PC-9 (cell line): Measurements from ENCODE around the gene DPYSL4. TPM values are rescaled to one million over a fixed set of nuclear protein-coding genes. Genes with fewer than 3 reads are reported as not detected.

Source experiments
- BruUV-seq: library from RNA; stranded (reverse); fragments of 400-500 nt; replicated peaks from 2 replicates; lab custom pipeline; 2021; lab: Mats Ljungman, UMichigan
- CTCF ChIA-PET: fragments of 300-600 bp; sonication (Branson Sonifier 250); formaldehyde crosslinking; loops from one replicate; lab custom pipeline; 2022; ENCODE audit warnings: antibody characterized with exemption; lab: Charles Lee
- POLR2A ChIA-PET: fragments of 300-600 bp; sonication (Branson Sonifier 250); formaldehyde crosslinking; loops from one replicate; lab custom pipeline; 2022; ENCODE audit warnings: antibody characterized with exemption; ENCODE audit not compliant: unreplicated experiment; lab: Charles Lee
- DNase-seq, 2 experiments: peaks; one replicate each; pipeline versions ENCODE4 v3.0.0 to v3.0.0-alpha.2; 2015 to 2022; ENCODE audit warnings: mixed read lengths in 1 of 2
- H2AFZ ChIP-seq: fragments of 200-600 bp; sonication (generic); 2 replicates; pipeline ENCODE4 v1.8.1; 2017; ENCODE audit warnings: antibody characterized with exemption
- H3F3A ChIP-seq: fragments of 200-600 bp; sonication (generic); 2 replicates; pipeline ENCODE4 v1.8.1; 2017; ENCODE audit warnings: antibody characterized with exemption, mild to moderate bottlenecking, low read depth; ENCODE audit not compliant: insufficient read depth
- H3K27ac ChIP-seq: fragments of 200-600 bp; sonication (generic); 2 replicates; pipeline ENCODE4 v1.6.1; 2016; ENCODE audit warnings: mixed run types
- H3K27me3 ChIP-seq: fragments of 200-600 bp; sonication (generic); 2 replicates; pipeline ENCODE4 v1.6.1; 2016; ENCODE audit warnings: low read depth, mixed run types; ENCODE audit not compliant: insufficient read depth
- H3K36me3 ChIP-seq: fragments of 200-600 bp; sonication (generic); 2 replicates; pipeline ENCODE4 v1.6.1; 2016; ENCODE audit warnings: low read depth, mixed run types
- H3K4me1 ChIP-seq: fragments of 200-600 bp; sonication (generic); replicated peaks from 2 replicates; pipeline ENCODE4 v1.6.1; 2016; ENCODE audit warnings: mixed run types; ENCODE audit not compliant: insufficient read depth
- H3K4me2 ChIP-seq: fragments of 200-600 bp; sonication (generic); 2 replicates; pipeline ENCODE4 v1.6.1; 2017; ENCODE audit warnings: mixed run types
- H3K4me3 ChIP-seq: fragments of 200-600 bp; sonication (generic); 2 replicates; pipeline ENCODE4 v1.6.1; 2016; ENCODE audit warnings: mixed run types
- H3K79me2 ChIP-seq: fragments of 200-600 bp; sonication (generic); 2 replicates; pipeline ENCODE4 v1.6.1; 2017; ENCODE audit warnings: low read depth, mixed run types
- H3K9me2 ChIP-seq: fragments of 200-600 bp; sonication (generic); 2 replicates; pipeline ENCODE4 v1.8.1; 2017; ENCODE audit warnings: mild to moderate bottlenecking; ENCODE audit not compliant: insufficient read depth
- H3K9me3 ChIP-seq: fragments of 200-600 bp; sonication (generic); 2 replicates; pipeline ENCODE4 v1.8.1; 2016; ENCODE audit warnings: low read depth; ENCODE audit not compliant: insufficient read depth
- H4K20me1 ChIP-seq: fragments of 200-600 bp; sonication (generic); 2 replicates; pipeline ENCODE4 v1.8.1; 2017; ENCODE audit not compliant: insufficient read depth
- EZH2 ChIP-seq: fragments of 200-600 bp; sonication (generic); IDR thresholded peaks from 2 replicates; pipeline ENCODE4 v1.8.0; 2017; ENCODE audit warnings: antibody characterized with exemption, low read depth
- intact Hi-C: fragments of 100-400 bp; cut with micrococcal nuclease; formaldehyde crosslinking; loops from one replicate; pipeline ENCODE4 v1.10.0; 2022; ENCODE audit not compliant: unreplicated experiment
- total RNA-seq: library from RNA; stranded (reverse); gene quantifications from 2 replicates; pipeline ENCODE4 v1.2.3, GENCODE V29; 2021
- TF ChIP-seq, protein P1 (sequence below): fragments of 200-600 bp; sonication (generic); conservative IDR thresholded peaks from 2 replicates; pipeline ENCODE4 v1.6.1; 2017; ENCODE audit warnings: mixed run types, antibody characterized with exemption, mild to moderate bottlenecking, moderate library complexity

Gene DPYSL4
- total RNA-seq, 1 experiment from 2014 or later, result 4.8 TPM

DNA sequence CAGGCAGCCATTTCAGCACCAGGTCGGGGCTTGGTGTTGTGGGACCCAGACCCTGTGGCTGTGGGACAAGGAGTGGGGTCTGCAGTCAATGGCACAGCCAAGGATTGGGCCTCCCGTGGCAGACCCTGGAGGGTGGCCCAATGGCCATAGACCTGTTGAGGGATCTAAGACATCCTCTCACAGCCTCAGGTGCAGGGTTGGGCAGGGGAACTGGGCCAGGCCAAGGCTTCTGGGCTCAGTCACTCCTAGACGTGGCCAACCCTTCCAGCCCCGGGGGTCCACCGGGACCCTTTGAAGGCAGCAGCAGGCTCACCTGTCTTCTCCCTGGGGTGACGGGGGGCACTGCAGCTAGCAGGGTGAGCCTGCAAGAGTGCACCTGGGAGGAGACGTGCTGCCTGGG lies 45.7 kb upstream of the DPYSL4 start:
- Histone ChIP-seq H3K4me3 (no peak overlapping the region), H3K4me1 (no peaks in the 10 kb centered on the region), H3K9me3 (no peaks in the 10 kb centered on the region), H3K79me2 (no peaks in the 10 kb centered on the region), H3K36me3 (no peaks in the 10 kb centered on the region), H3K4me2 (no peak overlapping the region), H3F3A (no peaks in the 10 kb centered on the region), H3K27ac (no peak overlapping the region), H3K27me3 (no peaks in the 10 kb centered on the region), H4K20me1 (no peaks in the 10 kb centered on the region), H3K9me2 (no peaks in the 10 kb centered on the region), H2AFZ (no peak overlapping the region)
- POLR2A ChIA-PET, result no interaction called here
- CTCF ChIA-PET, result no interaction called here
- intact Hi-C loops, result loop anchor here (10.0 kb wide), 1 partner anchor 116 kb away; no protein-coding TSS in a partner anchor
- no TSS peak for BruUV-seq
- no peak for DNase-seq
- TF ChIP-seq, protein P1, sequence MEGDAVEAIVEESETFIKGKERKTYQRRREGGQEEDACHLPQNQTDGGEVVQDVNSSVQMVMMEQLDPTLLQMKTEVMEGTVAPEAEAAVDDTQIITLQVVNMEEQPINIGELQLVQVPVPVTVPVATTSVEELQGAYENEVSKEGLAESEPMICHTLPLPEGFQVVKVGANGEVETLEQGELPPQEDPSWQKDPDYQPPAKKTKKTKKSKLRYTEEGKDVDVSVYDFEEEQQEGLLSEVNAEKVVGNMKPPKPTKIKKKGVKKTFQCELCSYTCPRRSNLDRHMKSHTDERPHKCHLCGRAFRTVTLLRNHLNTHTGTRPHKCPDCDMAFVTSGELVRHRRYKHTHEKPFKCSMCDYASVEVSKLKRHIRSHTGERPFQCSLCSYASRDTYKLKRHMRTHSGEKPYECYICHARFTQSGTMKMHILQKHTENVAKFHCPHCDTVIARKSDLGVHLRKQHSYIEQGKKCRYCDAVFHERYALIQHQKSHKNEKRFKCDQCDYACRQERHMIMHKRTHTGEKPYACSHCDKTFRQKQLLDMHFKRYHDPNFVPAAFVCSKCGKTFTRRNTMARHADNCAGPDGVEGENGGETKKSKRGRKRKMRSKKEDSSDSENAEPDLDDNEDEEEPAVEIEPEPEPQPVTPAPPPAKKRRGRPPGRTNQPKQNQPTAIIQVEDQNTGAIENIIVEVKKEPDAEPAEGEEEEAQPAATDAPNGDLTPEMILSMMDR, result no peak
- TF ChIP-seq EZH2, result no peak

DNA sequence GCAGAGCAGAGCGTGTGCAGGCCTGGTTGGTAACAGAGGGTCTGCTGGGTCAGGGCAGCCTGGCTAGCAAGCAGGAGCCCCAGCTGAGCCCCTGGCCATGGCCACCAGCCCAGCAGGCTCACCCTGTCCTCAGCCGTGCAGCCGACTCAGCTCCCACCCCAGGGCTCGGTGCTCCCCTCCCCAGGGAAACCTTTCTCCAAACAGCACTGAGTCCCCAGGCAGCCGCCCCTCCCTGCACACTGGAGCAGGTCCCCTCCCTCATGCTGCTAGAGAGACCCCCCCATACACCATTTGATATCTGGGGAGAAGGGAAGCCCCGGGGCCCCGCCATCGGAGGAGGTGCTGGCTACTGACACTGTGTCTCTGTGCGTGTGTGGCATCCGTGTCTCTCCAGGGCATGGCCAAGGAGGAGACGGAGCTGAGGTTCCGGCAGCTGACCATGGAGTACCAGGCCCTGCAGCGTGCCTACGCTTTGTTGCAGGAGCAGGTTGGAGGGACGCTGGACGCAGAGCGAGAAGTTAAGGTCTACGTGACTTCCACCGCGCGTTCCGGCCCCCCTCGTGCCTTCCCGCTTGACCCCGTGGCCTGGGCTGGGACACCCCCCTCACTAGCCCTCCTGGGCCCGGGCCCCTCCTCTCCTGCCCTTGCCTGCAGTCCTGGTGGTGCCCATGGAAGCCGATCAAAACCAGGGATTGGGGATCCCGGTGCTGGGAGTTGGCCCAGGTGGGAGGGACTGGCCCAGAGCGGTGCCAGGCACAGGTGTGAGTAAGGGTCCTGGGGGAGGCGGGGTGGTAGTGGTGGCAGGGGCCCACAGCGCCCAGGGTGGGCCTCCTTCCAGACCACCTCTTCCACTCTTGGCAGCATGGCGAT lies 45.0 kb upstream of the DPYSL4 start:
- Histone ChIP-seq H3K27ac (no peak overlapping the region), H3K4me1 (no peaks in the 10 kb centered on the region), H3K79me2 (no peaks in the 10 kb centered on the region), H3K4me2 (no peak overlapping the region), H3F3A (no peaks in the 10 kb centered on the region), H3K4me3 (no peak overlapping the region), H3K36me3 (no peaks in the 10 kb centered on the region), H3K9me2 (no peaks in the 10 kb centered on the region), H3K9me3 (no peaks in the 10 kb centered on the region), H4K20me1 (no peaks in the 10 kb centered on the region), H3K27me3 (no peaks in the 10 kb centered on the region), H2AFZ (no peak overlapping the region)
- ChIA-PET POLR2A (no interaction called here), CTCF (no interaction called here)
- no TSS peak for BruUV-seq
- intact Hi-C loops, result loop anchor here (10.0 kb wide), 1 partner anchor 117 kb away; no protein-coding TSS in a partner anchor
- DNase-seq, result no peak
- TF ChIP-seq EZH2, result no peak
- TF ChIP-seq, protein P1, result no peak

DNA sequence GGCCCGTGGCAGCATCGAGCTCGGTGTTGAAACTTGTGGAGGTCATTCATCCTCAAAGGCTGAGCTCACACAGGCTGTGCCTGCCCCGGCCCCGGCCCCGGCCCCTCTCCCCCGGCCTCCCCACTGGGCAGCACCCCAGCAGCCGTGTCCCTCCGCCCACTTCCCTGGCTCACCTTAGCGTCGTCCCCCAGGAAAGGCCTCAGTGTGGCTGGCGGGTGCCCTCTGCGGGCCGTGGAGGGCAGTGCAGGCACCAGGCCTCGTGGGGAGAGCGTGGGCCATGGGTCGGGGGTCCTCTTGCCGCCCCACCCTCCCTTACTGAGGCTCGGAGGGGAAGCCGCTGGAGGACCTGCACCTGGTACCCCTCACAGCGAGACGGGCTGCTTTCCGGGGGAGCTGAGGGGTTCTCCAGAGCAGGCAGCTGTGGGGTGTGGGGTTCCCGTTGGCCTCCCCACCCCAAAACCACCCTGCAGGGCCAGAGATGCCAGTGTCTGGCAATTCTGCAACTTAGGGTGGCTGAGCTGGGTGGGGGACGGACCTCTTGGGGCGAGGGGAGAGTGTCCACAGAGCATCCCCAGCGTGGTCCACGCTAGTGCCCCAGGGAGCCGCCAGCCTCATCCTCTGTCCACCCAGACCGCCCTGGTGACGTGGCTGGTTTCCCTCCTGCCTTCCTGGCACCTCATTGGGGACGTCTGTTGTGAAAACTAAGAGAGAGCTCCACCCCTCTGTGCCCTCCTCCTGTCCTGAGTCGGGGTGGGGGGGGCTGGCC lies 44.2 kb upstream of the DPYSL4 start:
- H3K27ac ChIP-seq, result no peak overlapping the region
- H3K4me1 ChIP-seq, result no peaks in the 10 kb centered on the region
- H3K4me3 ChIP-seq, result no peak overlapping the region
- BruUV-seq, result no TSS peak
- H3K9me3 ChIP-seq, result no peaks in the 10 kb centered on the region
- H3K9me2 ChIP-seq, result no peaks in the 10 kb centered on the region
- no peak overlapping the region for H2AFZ ChIP-seq
- CTCF ChIA-PET, result no interaction called here
- no peak overlapping the region for H3K4me2 ChIP-seq
- H3K36me3 ChIP-seq, result no peaks in the 10 kb centered on the region
- POLR2A ChIA-PET, result no interaction called here
- no peaks in the 10 kb centered on the region for H4K20me1 ChIP-seq
- TF ChIP-seq, protein P1, result peak; percentile 83
- TF ChIP-seq EZH2, result no peak
- no peaks in the 10 kb centered on the region for H3K27me3 ChIP-seq
- no peaks in the 10 kb centered on the region for H3K79me2 ChIP-seq
- H3F3A ChIP-seq, result no peaks in the 10 kb centered on the region
- intact Hi-C loops, result loop anchor here (10.0 kb wide), 1 partner anchor 118 kb away; no protein-coding TSS in a partner anchor
- peak in 1 of 2 experiments; percentile 8 for DNase-seq
